Upper lobe of left lung (tissue), 6 donors: Measurements from ENCODE around the gene IKZF2. TPM values are rescaled to one million over a fixed set of nuclear protein-coding genes. Genes with fewer than 3 reads are reported as not detected.

Experiments used
- ATAC-seq, 2 donors: fragments of 200-7000 bp; cut with Tn5 transposase; one replicate each; pipeline ENCODE4 v1.9.1; 2022; ENCODE audit warnings: mild to moderate bottlenecking in 2 of 2, moderate library complexity in 2 of 2; ENCODE audit not compliant: low FRiP score in 2 of 2
- DNase-seq, 2 donors: peaks; one replicate each; pipeline ENCODE4 v3.0.0-alpha.2; 2019 to 2020
- H3K27ac ChIP-seq, 4 donors: fragments of 200-600 bp; sonication (generic); one replicate each; pipeline ENCODE4 v1.5.1; 2016 to 2019
- H3K27me3 ChIP-seq, 4 donors: fragments of 200-600 bp; sonication (generic); one replicate each; pipeline ENCODE4 v1.5.1; 2017 to 2019
- H3K36me3 ChIP-seq, 4 donors: fragments of 200-600 bp; sonication (generic); one replicate each; pipeline ENCODE4 v1.5.1; 2016 to 2019
- H3K4me1 ChIP-seq, 4 donors: fragments of 200-600 bp; sonication (generic); one replicate each; pipeline ENCODE4 v1.5.1; 2018 to 2019
- H3K4me3 ChIP-seq, 4 donors: fragments of 200-600 bp; sonication (generic); one replicate each; pipeline ENCODE4 v1.5.1; 2017 to 2019; ENCODE audit warnings: mild to moderate bottlenecking in 2 of 4, moderate library complexity in 1 of 4
- H3K9me3 ChIP-seq, 4 donors: fragments of 200-600 bp; sonication (generic); one replicate each; pipeline ENCODE4 v1.5.1; 2018 to 2019
- CTCF ChIP-seq, 6 experiments: fragments of 450-650 bp in 4 of 6; fragments of 200-600 bp in 2 of 6; sonication (generic) in 2 of 6; IDR thresholded peaks; one replicate each; pipeline ENCODE4 v1.5.1; 2016 to 2019; ENCODE audit warnings: antibody characterized with exemption in 6 of 6
- EP300 ChIP-seq, 4 donors: sonication (generic); formaldehyde crosslinking; IDR thresholded peaks; one replicate each; pipeline ENCODE4 v1.5.1; 2017; ENCODE audit warnings: antibody characterized with exemption in 4 of 4, control low read depth in 2 of 4
- POLR2A ChIP-seq, 4 donors: fragments of 450-650 bp; IDR thresholded peaks; one replicate each; pipeline ENCODE4 v1.5.1; 2016 to 2017; ENCODE audit warnings: antibody characterized with exemption in 4 of 4, mild to moderate bottlenecking in 2 of 4
- POLR2AphosphoS5 ChIP-seq, 2 donors: sonication (generic); formaldehyde crosslinking; IDR thresholded peaks; one replicate each; pipeline ENCODE4 v1.5.1; 2017; ENCODE audit warnings: antibody characterized with exemption in 2 of 2
- WGBS, 2 donors: methylation state at CpG; one replicate each; pipeline ENCODE4 v1.1.5; 2017 to 2018; 5-methylcytosine and 5-hydroxymethylcytosine counted together
- total RNA-seq, 6 donors: library from RNA; depleted of rRNA in 4 of 6; stranded (reverse); fragments of >200 nt in 4 of 6; gene quantifications; one replicate each; pipeline versions ENCODE4 v1.1.0 to v1.2.1, GENCODE V29; 2016 to 2021
- donor health status: DM: no; HTN: no; CAD: no; lungs with moderate emphysema.
- donor health status: DM: no; HTN: yes; CAD: no; lungs with severe emphysema.

IKZF2 gene
- total RNA-seq, 6 donors from 2014 or later, result 10.4 to 35.7 (median 13.5) TPM

- TF ChIP-seq EP300 (IDR thresholded peaks at IDR 0.05) (no peak), POLR2AphosphoS5 (IDR thresholded peaks at IDR 0.05) (peak in 1 of 2 donors; percentile 12)
- ATAC-seq (peak in 1 of 2 donors; percentile 28), DNase-seq (no peak)
- 60 to 63% methylated on average over 3 of the region's 3 CpGs for WGBS, 2 donors
- Histone ChIP-seq H3K36me3 (no peaks in the 10 kb centered on the region), H3K27me3 (no peaks in the 10 kb centered on the region), H3K4me3 (no peak overlapping the region), H3K9me3 (no peaks in the 10 kb centered on the region), H3K27ac (no peak overlapping the region), H3K4me1 (peaks cover 0 to 7% (median 4%) of the 10 kb centered on the region in 4 donors)
Measured at GRCh38 chr2:213125646-213126347, 25.6 kb downstream of the IKZF2 start.

GRCh38 chr2:213122725-213123124, 28.7 kb downstream of the IKZF2 start:
- no peak for ATAC-seq
- WGBS, 2 donors, result 79 to 90% methylated on average over 4 of the region's 4 CpGs
- Histone ChIP-seq H3K4me3 (no peak overlapping the region), H3K27me3 (no peaks in the 10 kb centered on the region), H3K27ac (no peak overlapping the region), H3K9me3 (no peaks in the 10 kb centered on the region), H3K4me1 (peaks cover 0 to 18% (median 3%) of the 10 kb centered on the region in 4 donors), H3K36me3 (no peaks in the 10 kb centered on the region)
- no peak for DNase-seq
- TF ChIP-seq EP300 (IDR thresholded peaks at IDR 0.05) (no peak), POLR2A (IDR thresholded peaks at IDR 0.05) (no peak), CTCF (IDR thresholded peaks at IDR 0.05) (no peak), POLR2AphosphoS5 (IDR thresholded peaks at IDR 0.05) (no peak)

- Histone ChIP-seq H3K27ac (no peak overlapping the region), H3K36me3 (no peaks in the 10 kb centered on the region), H3K4me3 (no peak overlapping the region), H3K9me3 (no peaks in the 10 kb centered on the region), H3K27me3 (no peaks in the 10 kb centered on the region), H3K4me1 (peaks cover 0 to 18% (median 3%) of the 10 kb centered on the region in 4 donors)
- no peak for TF ChIP-seq CTCF (IDR thresholded peaks at IDR 0.05)
- TF ChIP-seq POLR2A (IDR thresholded peaks at IDR 0.05), result no peak
- TF ChIP-seq EP300 (IDR thresholded peaks at IDR 0.05), result no peak
- no peak for TF ChIP-seq POLR2AphosphoS5 (IDR thresholded peaks at IDR 0.05)
- ATAC-seq, result no peak
- DNase-seq, result no peak
Measured at GRCh38 chr2:213121690-213122089, 29.7 kb downstream of the IKZF2 start.

- H3K4me3 ChIP-seq, result no peak overlapping the region
- DNase-seq (no peak), ATAC-seq (peak; percentile 31 to 79)
- WGBS, 2 donors, result 55 to 56% methylated on average over 5 of the region's 5 CpGs
- H3K4me1 ChIP-seq, result peaks cover 0 to 18% (median 3%) of the 10 kb centered on the region in 4 donors
- H3K9me3 ChIP-seq, result no peaks in the 10 kb centered on the region
- H3K27ac ChIP-seq, result peak overlapping the region in 1 of 4 donors; percentile 23
- no peak for TF ChIP-seq POLR2AphosphoS5 (IDR thresholded peaks at IDR 0.05)
- no peak for TF ChIP-seq CTCF (IDR thresholded peaks at IDR 0.05)
- no peak for TF ChIP-seq POLR2A (IDR thresholded peaks at IDR 0.05)
- no peak for TF ChIP-seq EP300 (IDR thresholded peaks at IDR 0.05)
- no peaks in the 10 kb centered on the region for H3K27me3 ChIP-seq
- H3K36me3 ChIP-seq, result no peaks in the 10 kb centered on the region
Measured at GRCh38 chr2:213119061-213119809, 32.2 kb downstream of the IKZF2 start.

- Histone ChIP-seq H3K27me3 (no peaks in the 10 kb centered on the region), H3K27ac (no peak overlapping the region), H3K36me3 (no peaks in the 10 kb centered on the region), H3K9me3 (no peaks in the 10 kb centered on the region), H3K4me3 (no peak overlapping the region), H3K4me1 (peaks cover 0 to 5% (median 4%) of the 10 kb centered on the region in 4 donors)
- DNase-seq (no peak), ATAC-seq (no peak)
- TF ChIP-seq POLR2AphosphoS5 (IDR thresholded peaks at IDR 0.05), result no peak
- no peak for TF ChIP-seq CTCF (IDR thresholded peaks at IDR 0.05)
- TF ChIP-seq POLR2A (IDR thresholded peaks at IDR 0.05), result no peak
- TF ChIP-seq EP300 (IDR thresholded peaks at IDR 0.05), result no peak
- 66 to 77% methylated on average over 2 of the region's 2 CpGs for whole genome bisulfite sequencing, 2 donors
Measured at GRCh38 chr2:213108308-213108707, 43.1 kb downstream of the IKZF2 start.
